Bladder microvascular endothelial cell (primary cell): ENCODE results near the gene AATF. TPM values are rescaled to one million over a fixed set of nuclear protein-coding genes. Genes with fewer than 3 reads are reported as not detected.

Experiments
- total RNA-seq: library from RNA; depleted of rRNA; stranded (reverse); fragments of >200 nt; gene quantifications from 2 replicates; pipeline ENCODE4 v1.2.3, GENCODE V29; 2014

The AATF gene, protein sequence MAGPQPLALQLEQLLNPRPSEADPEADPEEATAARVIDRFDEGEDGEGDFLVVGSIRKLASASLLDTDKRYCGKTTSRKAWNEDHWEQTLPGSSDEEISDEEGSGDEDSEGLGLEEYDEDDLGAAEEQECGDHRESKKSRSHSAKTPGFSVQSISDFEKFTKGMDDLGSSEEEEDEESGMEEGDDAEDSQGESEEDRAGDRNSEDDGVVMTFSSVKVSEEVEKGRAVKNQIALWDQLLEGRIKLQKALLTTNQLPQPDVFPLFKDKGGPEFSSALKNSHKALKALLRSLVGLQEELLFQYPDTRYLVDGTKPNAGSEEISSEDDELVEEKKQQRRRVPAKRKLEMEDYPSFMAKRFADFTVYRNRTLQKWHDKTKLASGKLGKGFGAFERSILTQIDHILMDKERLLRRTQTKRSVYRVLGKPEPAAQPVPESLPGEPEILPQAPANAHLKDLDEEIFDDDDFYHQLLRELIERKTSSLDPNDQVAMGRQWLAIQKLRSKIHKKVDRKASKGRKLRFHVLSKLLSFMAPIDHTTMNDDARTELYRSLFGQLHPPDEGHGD
- 15.9 and 24.5 TPM in 2 replicates for total RNA-seq

GRCh38 chr17:36948717-36949460 lies at the start of gene AATF:
Gene AATF (plus strand): TSS chr17:36948954. CDS start chr17:36949126, 172 bp downstream.

GRCh38 chr17:36937001-36937958 lies 11.5 kb upstream of the AATF start, which contains the start of gene LHX1:
Gene LHX1 (plus strand): TSS chr17:36937475. CDS start chr17:36938198, 723 bp downstream.

Other genes with a start within 250 kb of the AATF start
- not detected in 2 replicates for gene LHX1, start 11.5 kb upstream of the AATF start, total RNA-seq